KOPT-K1 (cell line): ENCODE results near the gene NKD1.

Experiments used
- H3K27ac ChIP-seq: fragments of 200-600 bp; sonication (generic); 2 replicates; pipeline ENCODE4 v1.5.1; 2016; ENCODE audit warnings: antibody characterized with exemption, mild to moderate bottlenecking, low read depth, low read length; ENCODE audit not compliant: poor library complexity, severe bottlenecking
- H3K36me3 ChIP-seq: fragments of 200-600 bp; sonication (generic); 2 replicates; pipeline ENCODE4 v1.5.1; 2017; ENCODE audit warnings: antibody characterized with exemption, mild to moderate bottlenecking, low read length, moderate library complexity; ENCODE audit not compliant: insufficient read depth
- H3K9me3 ChIP-seq: fragments of 200-600 bp; sonication (generic); 2 replicates; pipeline ENCODE4 v1.5.1; 2017; ENCODE audit warnings: antibody characterized with exemption, low read length, mild to moderate bottlenecking; ENCODE audit not compliant: insufficient read depth, poor library complexity, severe bottlenecking

NKD1 gene

DNA sequence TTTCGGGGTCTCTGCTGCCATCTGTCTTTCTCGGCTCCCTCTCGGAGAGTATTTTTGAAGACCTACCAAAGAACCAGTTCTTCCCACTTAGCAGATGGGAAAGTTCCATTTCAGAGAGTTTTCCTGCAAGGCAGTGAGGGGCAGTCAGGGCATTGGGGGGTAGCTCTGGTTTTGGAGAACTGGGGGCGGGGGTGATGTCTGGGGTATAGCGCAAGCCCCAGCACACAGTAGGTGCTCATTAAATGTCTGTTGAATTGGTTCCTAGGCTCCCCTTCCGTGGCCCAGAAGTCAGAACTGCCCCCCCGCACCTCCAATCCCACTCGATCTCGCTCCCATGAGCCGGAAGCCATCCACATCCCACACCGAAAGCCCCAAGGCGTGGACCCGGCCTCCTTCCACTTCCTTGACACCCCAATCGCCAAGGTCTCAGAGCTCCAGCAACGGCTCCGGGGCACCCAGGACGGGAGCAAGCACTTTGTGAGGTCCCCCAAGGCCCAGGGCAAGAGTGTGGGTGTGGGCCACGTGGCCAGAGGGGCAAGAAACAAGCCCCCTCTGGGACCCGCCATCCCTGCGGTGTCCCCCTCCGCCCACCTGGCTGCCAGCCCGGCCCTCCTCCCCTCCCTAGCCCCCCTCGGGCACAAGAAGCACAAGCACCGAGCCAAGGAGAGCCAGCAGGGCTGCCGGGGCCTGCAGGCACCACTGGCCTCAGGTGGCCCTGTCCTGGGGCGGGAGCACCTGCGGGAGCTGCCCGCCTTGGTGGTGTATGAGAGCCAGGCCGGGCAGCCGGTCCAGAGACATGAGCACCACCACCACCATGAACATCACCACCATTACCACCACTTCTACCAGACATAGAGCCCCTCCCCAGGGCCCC is 85.0 kb downstream of the NKD1 start:
- Histone ChIP-seq H3K9me3 (no peaks in the 10 kb centered on the region), H3K36me3 (no peaks in the 10 kb centered on the region), H3K27ac (no peak overlapping the region)

DNA sequence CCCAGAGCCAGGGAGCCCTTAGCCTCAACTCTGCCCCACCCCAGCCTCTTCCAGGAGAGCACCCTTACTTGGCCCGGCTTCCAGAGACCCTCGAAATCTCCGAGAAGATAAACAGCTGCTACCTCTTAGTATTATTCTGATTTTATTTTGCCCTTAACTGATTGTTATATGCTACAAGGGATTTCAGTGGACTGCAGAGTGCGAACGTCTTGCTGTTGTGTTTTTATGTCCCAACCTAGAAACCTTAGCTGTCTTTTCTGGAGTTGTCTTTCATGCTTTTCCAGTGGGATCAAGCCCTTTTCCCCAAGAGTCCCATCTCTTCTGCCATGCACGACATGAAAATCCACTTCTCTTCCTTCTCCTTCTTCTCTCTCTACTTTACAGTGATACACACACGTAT is 85.9 kb downstream of the NKD1 start:
- no peak overlapping the region for H3K27ac ChIP-seq
- H3K36me3 ChIP-seq = no peaks in the 10 kb centered on the region
- no peaks in the 10 kb centered on the region for H3K9me3 ChIP-seq

DNA sequence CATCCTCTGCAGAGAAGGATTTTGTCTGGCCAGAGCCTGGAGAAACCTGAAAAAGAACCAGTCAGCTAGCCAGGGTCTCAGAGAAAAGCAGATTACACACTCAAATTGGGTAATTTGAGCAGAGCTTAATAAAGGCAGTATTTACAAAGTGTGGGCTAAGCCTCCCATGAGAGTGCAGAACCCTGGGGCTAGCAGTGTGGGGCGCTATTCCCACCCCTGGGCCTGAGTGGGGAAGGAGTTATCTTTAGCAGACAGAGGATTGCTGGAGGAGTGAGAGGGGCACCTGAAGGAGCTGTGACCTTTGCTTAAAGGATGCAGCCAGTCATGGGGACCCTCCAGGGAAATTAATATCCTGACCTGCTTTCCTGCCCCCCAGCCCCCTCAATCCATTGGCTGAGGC is 86.8 kb downstream of the NKD1 start:
- H3K36me3 ChIP-seq = no peaks in the 10 kb centered on the region
- H3K27ac ChIP-seq = no peak overlapping the region
- no peaks in the 10 kb centered on the region for H3K9me3 ChIP-seq

DNA sequence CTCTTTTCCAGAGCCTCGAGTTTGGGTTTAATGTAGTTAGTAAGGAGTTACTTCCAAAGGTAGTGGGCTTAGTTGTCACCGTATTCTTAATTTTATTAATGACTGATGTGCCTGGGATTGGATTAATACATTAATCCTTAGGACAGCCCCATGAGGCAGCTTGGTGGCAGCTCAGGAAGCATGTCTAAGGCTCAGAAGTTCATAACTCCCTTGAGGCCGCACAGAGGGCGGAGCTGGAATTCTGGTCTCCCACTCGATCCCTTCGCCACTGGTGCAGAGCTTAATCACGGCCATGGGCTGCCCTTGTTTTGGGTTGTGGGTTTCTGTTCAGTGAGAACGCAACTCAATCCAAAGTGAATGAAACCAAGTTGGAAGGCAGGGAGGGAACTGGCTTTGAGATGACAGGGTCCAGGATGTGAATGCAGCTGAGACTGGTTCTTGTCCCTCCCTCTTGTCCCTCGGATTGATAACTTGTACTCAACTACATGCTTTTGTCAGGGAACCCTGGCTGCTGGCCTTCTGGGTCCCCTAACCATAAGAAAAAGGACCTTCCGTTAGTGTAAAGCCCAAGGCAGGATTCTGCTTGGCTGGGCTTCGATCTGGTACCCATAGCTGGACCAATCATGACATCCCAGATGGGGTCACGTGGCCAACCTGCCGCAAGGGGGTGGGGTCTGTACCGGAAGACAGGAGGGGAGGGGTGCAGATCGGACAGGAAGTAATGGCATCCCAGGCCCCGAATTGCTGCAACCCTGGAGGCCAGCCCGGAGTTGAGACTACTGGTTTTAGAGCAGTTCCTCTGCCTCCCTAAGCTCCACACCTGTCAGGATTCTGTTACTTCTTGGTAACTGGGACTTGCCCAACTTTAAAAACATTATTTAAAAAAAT is 87.6 kb downstream of the NKD1 start:
- Histone ChIP-seq H3K9me3 (no peaks in the 10 kb centered on the region), H3K27ac (no peak overlapping the region), H3K36me3 (no peaks in the 10 kb centered on the region)

DNA sequence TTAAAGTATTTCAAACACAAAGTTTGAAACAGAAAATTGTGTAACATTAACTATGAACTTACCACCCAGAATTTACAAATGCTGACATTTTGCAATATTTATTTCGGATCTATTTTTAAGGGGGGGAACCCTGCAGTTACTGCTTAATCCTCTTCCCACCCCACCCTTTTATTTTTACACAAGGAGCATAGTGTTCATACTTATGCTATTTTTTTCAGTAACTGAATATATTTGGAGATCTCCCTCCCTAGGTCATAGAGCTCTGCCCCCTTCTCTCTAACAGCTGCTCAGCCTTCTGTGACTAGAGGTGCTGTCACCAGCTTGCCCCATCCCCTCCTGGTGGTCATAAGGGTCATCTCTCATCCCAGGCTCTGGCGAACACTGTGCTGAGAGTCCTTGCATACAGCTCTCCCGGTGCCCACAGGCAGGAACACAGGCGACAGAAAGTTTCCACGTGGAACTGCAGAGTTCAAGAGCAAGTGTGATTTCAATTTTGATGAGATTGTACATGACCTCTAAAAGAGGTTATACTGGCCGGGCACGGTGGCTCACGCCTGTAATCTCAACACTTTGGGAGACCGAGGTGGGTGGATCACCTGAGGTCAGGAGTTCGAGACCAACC is 88.7 kb downstream of the NKD1 start:
- Histone ChIP-seq H3K36me3 (no peaks in the 10 kb centered on the region), H3K27ac (no peak overlapping the region), H3K9me3 (no peaks in the 10 kb centered on the region)

DNA sequence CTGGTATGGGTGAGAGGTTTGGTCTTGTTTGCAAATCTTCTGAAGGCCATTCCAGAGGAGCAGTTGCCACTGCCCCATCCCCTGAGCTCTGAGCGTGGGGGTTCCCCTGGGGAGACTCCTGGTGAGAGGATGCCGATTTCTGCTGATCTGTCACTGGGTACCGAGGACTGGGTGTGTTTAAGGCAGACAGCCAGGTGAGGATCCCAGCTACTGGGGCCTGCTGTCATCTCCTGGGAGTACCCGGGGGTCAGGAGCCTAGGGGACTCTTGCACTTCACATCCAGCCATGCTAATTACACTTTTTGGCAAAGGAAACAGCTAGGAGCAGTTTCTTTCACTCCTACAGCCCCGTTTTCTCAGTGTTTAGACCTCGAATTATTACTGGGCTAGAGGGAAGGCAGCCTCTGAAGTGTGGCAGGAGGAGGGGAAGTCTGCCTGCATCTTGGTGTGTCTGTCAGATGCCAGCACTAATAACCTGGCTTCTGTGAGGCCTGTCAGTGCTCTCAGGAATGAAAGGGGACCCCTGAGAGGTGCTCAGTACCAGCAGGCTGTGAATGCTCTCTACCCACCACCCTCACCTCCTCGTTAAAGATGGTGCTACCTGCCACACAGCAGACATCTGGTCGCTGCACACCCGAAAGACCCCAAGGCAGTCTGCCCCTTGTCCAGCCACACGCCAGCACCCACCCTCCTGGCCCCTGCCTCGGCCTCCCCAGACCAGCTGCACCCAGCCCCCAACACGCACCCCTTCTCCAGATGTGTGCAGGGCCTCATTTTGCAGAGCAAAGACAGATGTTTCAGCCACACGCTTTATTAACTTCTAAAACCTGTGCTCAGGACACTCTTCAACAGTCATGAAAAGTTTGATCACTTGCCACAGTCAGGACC is 89.8 kb downstream of the NKD1 start:
- Histone ChIP-seq H3K27ac (no peak overlapping the region), H3K36me3 (no peaks in the 10 kb centered on the region), H3K9me3 (no peaks in the 10 kb centered on the region)

DNA sequence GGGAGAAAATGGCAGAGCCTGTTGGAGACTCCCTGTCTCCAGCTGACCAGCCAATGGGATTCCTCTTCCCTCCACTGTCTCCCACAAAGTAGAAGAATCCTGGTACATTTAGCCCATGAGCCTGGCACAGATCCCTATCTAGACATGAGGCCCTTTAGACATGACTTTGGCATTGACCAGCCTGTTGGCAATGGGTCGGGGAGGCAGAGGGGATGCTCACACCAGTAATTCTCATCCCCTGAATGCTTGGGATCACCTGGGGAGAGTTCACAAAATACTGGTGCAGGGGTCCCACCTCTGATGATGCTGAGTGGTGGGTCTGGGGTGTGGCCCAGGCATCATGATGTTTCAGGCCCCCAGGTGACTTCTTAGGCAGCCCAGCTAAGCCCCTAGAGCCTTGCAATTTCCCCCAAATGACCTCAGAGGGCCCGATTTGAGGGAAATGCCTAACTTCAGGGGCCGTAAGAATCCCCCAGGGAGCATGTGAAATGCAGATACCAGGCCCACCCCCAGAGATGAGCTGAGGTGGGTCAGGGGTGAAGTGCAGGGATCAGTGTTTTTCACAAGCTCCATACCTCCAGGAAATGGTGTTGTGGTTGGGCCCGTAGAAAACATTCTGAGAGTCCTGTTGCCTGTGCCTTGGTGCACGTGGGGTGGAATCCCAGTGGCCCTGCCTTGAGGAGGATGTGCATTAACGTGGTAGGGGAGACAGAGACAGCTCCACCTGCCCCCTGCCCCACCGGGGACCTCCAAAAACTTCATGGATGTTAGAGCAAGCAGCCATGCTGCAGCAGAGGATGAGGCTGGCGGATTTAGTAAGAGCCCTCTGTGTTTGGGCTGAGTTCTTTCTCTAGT is 90.8 kb downstream of the NKD1 start:
- no peaks in the 10 kb centered on the region for H3K9me3 ChIP-seq
- H3K36me3 ChIP-seq = no peaks in the 10 kb centered on the region
- no peak overlapping the region for H3K27ac ChIP-seq

DNA sequence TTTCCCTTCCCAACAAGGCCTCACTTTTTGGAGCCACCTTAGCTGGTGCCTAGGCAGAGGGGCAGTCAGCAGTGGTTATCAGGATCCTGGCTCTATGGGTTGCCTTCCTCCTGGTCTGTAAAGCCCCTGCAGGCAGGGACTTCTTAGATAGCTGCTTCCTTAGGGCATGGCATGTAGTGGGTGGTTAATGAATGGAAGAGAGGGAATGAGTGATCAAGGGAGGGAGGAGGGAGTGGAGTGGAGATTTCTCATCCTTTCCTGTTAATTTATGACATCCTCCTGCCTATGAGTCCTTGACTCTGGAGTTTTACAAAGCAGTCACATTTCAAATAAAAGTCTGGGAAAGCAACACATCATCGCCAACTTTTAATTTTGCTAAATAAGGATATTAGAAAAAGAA is 92.2 kb downstream of the NKD1 start:
- H3K27ac ChIP-seq = no peak overlapping the region
- H3K36me3 ChIP-seq = no peaks in the 10 kb centered on the region
- H3K9me3 ChIP-seq = no peaks in the 10 kb centered on the region

DNA sequence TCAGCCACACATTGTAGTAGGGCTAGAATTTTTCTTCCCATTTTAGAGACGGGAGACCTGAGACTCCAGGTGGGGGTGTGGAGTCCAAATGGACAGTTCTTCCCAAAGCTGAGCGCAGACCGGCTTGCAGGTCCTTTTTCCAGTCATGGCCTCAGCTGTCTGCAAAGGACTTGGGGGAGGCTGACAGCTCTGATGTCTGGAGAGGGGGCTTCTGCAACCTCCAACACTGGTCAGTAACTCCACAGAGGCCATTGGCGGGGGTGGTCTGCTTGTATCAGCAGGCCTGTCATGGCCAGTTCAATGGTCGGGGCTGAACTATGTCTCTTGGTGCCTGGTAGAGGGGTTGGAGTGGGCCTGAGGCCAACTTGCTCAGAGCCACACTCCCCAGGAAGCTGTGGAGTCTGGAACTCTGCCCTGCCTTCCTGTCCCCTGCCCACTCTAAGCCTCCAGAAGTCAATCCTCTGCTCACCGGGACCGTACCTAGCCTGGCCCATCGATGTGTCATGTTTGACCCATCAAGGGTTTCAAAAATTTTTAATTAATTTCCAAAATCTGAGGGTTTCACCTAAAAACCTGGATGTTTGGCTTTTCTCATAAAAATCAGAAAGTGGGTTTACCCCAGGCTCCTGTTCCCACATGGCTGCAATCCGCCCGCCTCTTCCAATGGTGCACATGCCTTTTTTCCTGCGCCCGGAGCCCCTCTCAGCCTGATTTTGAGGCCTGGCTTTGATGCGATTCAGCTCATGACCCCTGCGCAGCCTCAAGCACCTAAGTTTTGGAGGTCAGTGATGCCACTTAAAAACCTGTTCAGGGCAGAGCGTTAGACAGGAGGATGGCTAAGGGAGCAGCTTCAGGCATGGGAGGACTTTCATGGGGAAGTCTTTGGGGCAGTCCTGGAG is 93.0 kb downstream of the NKD1 start:
- H3K36me3 ChIP-seq = no peaks in the 10 kb centered on the region
- H3K9me3 ChIP-seq = no peaks in the 10 kb centered on the region
- no peak overlapping the region for H3K27ac ChIP-seq

DNA sequence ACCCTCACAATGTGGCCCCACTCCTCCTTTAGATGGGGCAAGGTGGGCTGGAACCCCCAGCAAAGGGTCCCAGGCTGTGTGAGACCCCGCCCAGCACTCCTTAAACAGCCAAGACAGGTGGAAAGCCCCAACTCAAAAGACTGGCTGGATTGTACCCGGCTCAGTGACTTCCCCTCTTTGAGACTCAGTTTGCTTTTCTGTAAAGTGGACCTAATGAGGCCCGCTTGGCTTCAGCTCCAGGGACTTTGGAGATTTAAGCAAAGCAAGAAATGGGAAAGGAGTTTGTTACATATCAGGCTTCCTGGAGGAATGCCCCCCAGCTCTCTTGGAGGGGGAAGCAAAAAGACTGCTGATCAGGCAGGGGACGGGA is 93.6 kb downstream of the NKD1 start:
- H3K27ac ChIP-seq = no peak overlapping the region
- no peaks in the 10 kb centered on the region for H3K36me3 ChIP-seq

DNA sequence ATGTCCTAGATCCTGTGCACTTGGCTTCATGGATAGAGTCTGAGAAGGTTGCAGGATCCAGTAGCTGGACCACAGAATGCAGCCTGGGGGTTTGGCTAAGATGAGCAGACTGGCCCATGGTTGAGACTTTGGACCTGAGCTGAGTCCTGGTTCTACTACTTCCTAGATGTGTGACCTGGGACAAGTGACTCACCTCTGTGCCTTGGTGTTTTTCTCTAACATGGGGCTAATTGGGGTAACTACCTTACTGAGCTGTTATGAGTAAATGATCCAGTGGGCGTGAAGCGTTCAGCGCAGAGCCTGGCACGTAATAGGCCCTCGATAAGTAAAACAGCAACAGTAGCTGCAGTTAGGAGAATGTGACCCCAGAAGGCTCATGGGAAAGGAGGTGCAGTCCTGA is 94.2 kb downstream of the NKD1 start:
- no peak overlapping the region for H3K27ac ChIP-seq
- H3K36me3 ChIP-seq = no peaks in the 10 kb centered on the region
- H3K9me3 ChIP-seq = no peaks in the 10 kb centered on the region

More for the DNA sequence above, 93.6 kb downstream of the NKD1 start:
- no peaks in the 10 kb centered on the region for H3K9me3 ChIP-seq

DNA sequence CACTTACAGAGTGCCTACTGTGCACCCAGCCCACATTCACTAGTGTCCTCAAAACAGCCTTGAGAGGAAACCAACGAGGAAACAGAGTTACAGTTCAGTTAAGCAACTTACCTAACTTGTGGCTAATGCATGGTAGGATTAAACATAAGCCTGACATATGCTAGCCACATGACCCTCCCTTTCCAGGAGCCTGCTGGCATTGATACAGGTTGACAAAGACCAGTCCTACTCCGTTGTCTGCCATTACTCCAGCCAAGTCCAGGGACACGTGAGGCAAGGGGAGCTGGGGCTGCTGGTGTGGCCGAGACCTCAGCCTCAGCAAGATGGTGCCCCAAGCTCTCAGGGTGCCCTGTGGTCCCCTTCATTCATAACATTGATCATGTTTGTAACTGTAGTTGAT is 95.0 kb downstream of the NKD1 start:
- Histone ChIP-seq H3K27ac (no peak overlapping the region), H3K9me3 (no peaks in the 10 kb centered on the region), H3K36me3 (no peaks in the 10 kb centered on the region)

DNA sequence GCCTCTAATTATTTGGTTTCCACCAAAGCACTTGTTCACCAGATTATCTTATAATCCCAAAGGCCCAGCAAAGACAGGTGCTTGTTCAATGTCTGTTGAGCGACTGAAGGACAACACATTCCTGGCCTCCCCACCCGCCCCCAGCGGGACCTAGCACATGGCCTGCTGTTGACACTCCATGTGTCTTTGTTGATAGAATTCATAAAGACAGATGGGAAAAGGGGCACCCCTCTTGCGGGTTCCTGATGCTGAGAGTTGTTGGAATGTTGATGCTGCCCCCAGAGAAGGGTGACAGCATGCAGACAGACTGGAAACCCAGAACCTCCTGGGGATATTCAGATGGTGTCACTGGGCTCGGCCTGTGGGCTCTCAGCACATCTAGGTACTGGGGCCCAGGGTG is 96.0 kb downstream of the NKD1 start:
- Histone ChIP-seq H3K27ac (no peak overlapping the region), H3K36me3 (no peaks in the 10 kb centered on the region), H3K9me3 (no peaks in the 10 kb centered on the region)
